Epithelial cell of proximal tubule (primary cell): ENCODE measurements around the gene PRSS50. TPM values are rescaled to one million over a fixed set of nuclear protein-coding genes. Genes with fewer than 3 reads are reported as not detected.

Experiments used
- DNase-seq: peaks from one replicate; pipeline ENCODE4 v3.0.0-alpha.2; 2011; ENCODE audit warnings: low read depth
- H3K4me3 ChIP-seq: 2 replicates; pipeline ENCODE4 v1.5.1; 2011; ENCODE audit warnings: low read depth, mild to moderate bottlenecking, low read length
- total RNA-seq: library from RNA; depleted of rRNA; stranded (reverse); fragments of >200 nt; gene quantifications from 2 replicates; pipeline ENCODE4 v1.2.3, GENCODE V29; 2015
- TF ChIP-seq, protein P1 (sequence below): conservative IDR thresholded peaks from 2 replicates; pipeline ENCODE4 v1.5.1; 2012; ENCODE audit warnings: low read depth, mild to moderate bottlenecking, low read length

The PRSS50 gene
- total RNA-seq, 1 donor from 2014 or later: not detected

DNA sequence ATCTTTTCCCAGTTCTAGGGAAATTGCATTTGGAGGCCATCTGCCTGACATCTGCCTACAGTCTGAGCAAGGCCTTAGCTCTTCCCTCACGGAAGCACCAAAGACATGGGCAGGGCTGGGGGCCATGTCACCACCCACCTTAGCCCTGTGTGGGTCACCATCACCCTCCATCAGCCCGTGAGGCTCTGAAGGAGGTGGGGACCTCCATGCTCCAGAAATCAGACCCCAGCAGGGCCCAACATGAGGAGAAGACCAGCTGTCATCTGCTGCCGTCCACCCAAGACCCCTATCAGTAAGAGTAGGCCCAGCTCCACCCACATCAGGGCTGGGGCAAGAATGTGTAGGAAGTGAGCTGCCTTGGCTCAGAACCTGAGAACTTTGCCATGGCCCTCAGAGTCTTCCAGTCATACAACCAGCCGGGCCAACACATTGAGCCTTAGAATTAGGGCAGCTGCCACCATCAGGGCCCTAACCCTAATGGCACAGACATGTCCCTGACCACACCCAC is 14.6 kb downstream of the PRSS50 start:
- H3K4me3 ChIP-seq: no peak overlapping the region
- TF ChIP-seq, protein P1, sequence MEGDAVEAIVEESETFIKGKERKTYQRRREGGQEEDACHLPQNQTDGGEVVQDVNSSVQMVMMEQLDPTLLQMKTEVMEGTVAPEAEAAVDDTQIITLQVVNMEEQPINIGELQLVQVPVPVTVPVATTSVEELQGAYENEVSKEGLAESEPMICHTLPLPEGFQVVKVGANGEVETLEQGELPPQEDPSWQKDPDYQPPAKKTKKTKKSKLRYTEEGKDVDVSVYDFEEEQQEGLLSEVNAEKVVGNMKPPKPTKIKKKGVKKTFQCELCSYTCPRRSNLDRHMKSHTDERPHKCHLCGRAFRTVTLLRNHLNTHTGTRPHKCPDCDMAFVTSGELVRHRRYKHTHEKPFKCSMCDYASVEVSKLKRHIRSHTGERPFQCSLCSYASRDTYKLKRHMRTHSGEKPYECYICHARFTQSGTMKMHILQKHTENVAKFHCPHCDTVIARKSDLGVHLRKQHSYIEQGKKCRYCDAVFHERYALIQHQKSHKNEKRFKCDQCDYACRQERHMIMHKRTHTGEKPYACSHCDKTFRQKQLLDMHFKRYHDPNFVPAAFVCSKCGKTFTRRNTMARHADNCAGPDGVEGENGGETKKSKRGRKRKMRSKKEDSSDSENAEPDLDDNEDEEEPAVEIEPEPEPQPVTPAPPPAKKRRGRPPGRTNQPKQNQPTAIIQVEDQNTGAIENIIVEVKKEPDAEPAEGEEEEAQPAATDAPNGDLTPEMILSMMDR: no peak

DNA sequence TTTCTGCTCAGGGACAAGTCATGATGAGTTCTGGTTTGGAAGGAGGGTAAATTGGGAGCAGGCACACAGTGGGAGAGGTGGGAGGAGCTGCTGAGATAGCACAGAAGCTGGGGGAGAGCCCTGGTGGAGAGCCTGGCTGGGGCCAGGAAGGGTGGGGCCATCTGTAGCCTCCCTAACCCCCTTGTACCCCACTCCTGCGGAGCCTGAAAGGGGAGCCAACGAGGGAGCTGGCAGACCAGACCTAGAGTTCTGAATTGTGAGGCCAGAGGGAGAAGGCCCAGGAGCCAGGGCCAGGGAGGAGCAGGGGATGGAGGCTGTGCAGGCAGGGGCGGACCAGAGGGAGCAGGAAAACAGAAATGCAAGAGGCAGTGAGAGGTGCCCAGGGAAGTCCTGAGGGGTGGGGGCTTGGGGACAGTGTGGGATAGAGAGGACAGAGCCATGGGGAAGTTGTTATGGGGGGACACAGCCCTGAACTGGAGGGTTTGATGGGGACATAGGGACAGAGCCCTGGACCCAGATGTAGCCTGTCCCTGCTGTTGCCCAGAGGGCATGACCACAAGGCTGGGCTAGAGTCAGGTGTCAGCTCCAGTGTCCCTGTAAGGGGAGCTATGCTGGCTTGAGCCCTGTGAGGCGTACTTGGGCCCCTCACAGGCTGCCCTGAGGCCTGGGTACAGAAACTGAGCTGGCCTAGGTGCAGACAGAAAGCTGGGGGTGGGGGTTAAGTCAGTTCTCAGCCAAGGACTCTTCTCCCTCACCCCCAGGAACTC is 15.2 kb downstream of the PRSS50 start:
- H3K4me3 ChIP-seq: no peak overlapping the region
- TF ChIP-seq, protein P1: no peak
- no peak for DNase-seq

More for the DNA sequence above, 14.6 kb downstream of the PRSS50 start:
- DNase-seq: no peak

DNA sequence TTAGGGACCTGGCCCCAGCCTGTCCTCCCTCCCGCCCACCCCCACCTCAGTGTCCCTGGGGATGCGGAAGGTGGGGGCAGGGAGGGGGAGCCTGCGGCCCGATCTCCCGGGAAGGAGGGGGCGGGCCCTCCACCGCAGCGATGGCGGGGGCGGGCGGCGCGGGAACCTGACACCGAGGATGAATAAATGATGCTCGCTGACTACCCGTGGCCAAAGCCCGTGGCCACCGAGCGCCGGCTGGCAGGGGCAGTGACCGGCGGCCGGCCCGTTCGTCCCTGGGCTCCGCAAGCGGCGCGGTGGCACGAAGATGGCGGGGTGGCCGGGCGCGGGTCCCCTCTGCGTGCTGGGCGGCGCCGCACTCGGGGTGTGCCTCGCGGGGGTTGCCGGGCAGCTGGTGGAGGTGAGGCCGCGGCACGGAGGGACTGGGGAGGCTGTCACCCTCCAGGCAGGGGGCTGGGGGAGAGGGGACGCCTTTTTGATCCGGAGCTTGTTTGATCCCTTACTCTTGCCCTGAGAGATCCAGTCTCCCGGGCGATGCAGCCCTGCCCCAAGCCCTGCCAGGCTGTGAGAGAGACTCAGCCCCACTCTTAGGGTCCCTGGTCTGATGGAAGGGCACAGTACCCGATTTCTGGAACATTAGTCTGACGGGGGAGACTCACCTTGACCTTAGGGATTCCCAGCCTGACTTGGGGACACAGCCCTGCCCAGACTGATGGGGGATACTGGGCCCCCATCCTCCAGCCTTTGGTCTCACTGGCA is 16.3 kb downstream of the PRSS50 start, which contains the start of gene TMIE:
TSS of gene TMIE (plus strand) at position 212 of the 759 bp plus-strand sequence. CDS start at position 308, 96 bp downstream.
- TF ChIP-seq, protein P1: no peak
- no peak within 1 kb of the TSS for H3K4me3 ChIP-seq
- no peak for DNase-seq

DNA sequence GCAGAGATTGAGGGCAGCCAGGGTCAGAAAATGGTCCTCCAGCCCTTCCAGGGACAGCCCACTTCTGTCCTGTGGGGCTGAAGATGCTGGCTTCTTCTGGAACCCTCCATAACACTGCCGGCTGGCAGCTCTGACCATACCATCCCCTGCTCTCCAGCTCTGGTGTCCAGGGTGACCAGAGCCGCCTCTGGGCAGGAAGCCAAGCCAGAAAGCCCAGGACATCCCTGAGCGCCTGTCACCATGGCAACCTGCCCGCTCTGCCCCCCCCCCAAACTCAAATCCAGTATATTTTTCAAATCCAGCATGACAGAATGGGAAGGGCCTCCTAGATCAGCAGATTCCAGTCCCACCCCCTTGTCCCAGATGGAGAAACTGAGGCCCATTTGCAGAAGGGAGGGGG is 16.9 kb downstream of the PRSS50 start:
- H3K4me3 ChIP-seq: no peak overlapping the region
- TF ChIP-seq, protein P1: no peak
- no peak for DNase-seq

DNA sequence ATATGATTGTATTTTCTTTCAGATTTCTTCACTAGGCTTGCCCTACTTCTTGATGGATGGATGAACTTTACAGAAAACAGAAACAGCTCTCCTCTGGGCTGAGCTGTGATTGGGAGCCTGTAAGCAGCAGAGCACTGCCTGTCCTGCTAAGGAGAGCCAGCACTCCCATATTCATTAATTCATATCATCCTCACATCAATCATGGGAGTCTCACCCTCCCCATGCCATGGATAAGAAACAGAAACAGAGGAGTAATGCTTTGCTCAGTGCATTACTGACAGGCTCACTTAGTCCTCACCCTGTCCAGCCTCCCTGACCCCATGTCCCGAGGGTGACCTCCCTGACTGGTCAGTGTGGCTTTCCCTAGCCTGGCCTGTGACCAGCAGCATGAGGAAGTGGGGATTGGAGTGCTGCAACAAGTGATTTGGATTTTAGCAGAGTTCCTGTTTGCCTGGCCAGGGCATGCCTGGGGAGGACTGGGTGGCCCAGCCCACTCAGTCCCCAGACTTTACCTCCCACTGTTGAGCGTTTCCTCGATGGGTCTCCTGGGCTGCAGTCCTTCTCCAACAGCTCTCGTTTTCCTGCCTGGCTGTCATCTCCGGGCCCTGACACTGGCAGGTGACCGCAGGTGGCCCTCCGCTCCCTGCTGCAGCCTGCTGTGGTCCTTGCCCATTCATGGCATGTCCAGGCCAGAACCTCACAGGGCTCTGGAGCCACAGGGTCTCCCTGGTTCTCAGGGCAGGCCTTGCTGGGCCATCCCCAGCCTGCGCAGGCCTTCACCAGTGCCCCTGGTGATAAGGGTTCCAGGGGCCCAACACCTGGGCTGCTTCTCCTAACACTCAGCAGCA is 17.8 kb downstream of the PRSS50 start:
- no peak for DNase-seq
- TF ChIP-seq, protein P1: no peak
- H3K4me3 ChIP-seq: no peak overlapping the region
